ENCODE measurements around the gene SLC12A7.

SLC12A7 gene

GRCh38 chr5:1156754-1157460, 45.0 kb upstream of the SLC12A7 start:
- Histone ChIP-seq H3K27me3 (replicated peaks in 2 of 5; ENCODE audit: control insufficient read depth in 4 of 5, insufficient read depth in 5 of 5, low read length in 4 of 5) (peaks cover 0 to 86% (median 19%) of the 10 kb centered on the region in 5 experiments), H3K36me3 (ENCODE audit: control insufficient read depth in 4 of 4, insufficient read depth in 4 of 4, low read length in 3 of 4) (no peaks in the 10 kb centered on the region), H3K9me3 (ENCODE audit: control extremely low read depth in 1 of 5, control insufficient read depth in 4 of 5, insufficient read depth in 2 of 5, low read depth in 1 of 5, low read length in 4 of 5) (peaks cover 0 to 7% (median 0%) of the 10 kb centered on the region in 5 experiments), H3K4me3 (ENCODE audit: control insufficient read depth in 1 of 7, extremely low read depth in 1 of 7, insufficient read depth in 4 of 7, low read depth in 2 of 7, low read length in 6 of 7) (no peak overlapping the region), H3K4me1 (ENCODE audit: control extremely low read depth in 1 of 4, control insufficient read depth in 4 of 4, insufficient read depth in 4 of 4, low read length in 3 of 4) (peaks cover 0 to 4% (median 0%) of the 10 kb centered on the region in 4 experiments), H3K27ac (ENCODE audit: insufficient read depth in 1 of 2, low read depth in 1 of 2, low read length in 2 of 2, poor library complexity in 1 of 2, severe bottlenecking in 2 of 2) (no peak overlapping the region)
- 96% methylated on average over 11 of the region's 11 CpGs for WGBS (ENCODE audit: insufficient coverage)
- ChIA-PET CTCF (interaction anchor here (0.6 to 0.7 kb wide), 2 partner anchors 11 to 490 kb away, joined by 3 read pairs; no protein-coding TSS in a partner anchor), POLR2A (no interaction called here)
- no peak for DNase-seq

- ChIA-PET POLR2A (no interaction called here), CTCF (interaction anchor here (0.6 kb wide), 1 partner anchor 489 kb away, joined by 3 read pairs; no protein-coding TSS in a partner anchor)
- no peak overlapping the region for H3K27ac ChIP-seq (ENCODE audit: insufficient read depth in 1 of 2, low read depth in 1 of 2, low read length in 2 of 2, poor library complexity in 1 of 2, severe bottlenecking in 2 of 2)
- peaks cover 0 to 7% (median 0%) of the 10 kb centered on the region in 5 experiments for H3K9me3 ChIP-seq (ENCODE audit: control extremely low read depth in 1 of 5, control insufficient read depth in 4 of 5, insufficient read depth in 2 of 5, low read depth in 1 of 5, low read length in 4 of 5)
- H3K4me3 ChIP-seq (ENCODE audit: control insufficient read depth in 1 of 7, extremely low read depth in 1 of 7, insufficient read depth in 4 of 7, low read depth in 2 of 7, low read length in 6 of 7) = peak overlapping the region in 2 of 7 experiments; percentile 4 to 26
- H3K36me3 ChIP-seq (ENCODE audit: control insufficient read depth in 4 of 4, insufficient read depth in 4 of 4, low read length in 3 of 4) = no peaks in the 10 kb centered on the region
- peaks cover 0 to 4% (median 0%) of the 10 kb centered on the region in 4 experiments for H3K4me1 ChIP-seq (ENCODE audit: control extremely low read depth in 1 of 4, control insufficient read depth in 4 of 4, insufficient read depth in 4 of 4, low read length in 3 of 4)
- peaks cover 0 to 85% (median 19%) of the 10 kb centered on the region in 5 experiments for H3K27me3 ChIP-seq (replicated peaks in 2 of 5; ENCODE audit: control insufficient read depth in 4 of 5, insufficient read depth in 5 of 5, low read length in 4 of 5)
- 18% methylated on average over 32 of the region's 51 CpGs for WGBS (ENCODE audit: insufficient coverage)
- no peak for DNase-seq
Measured at GRCh38 chr5:1156033-1156753, 44.3 kb upstream of the SLC12A7 start.

GRCh38 chr5:1155191-1156032, 43.5 kb upstream of the SLC12A7 start:
- CTCF ChIA-PET = interaction anchor here (8.0 kb wide), 1 partner anchor 16 kb away, joined by 48 read pairs; no protein-coding TSS in a partner anchor
- Histone ChIP-seq H3K27ac (ENCODE audit: insufficient read depth in 1 of 2, low read depth in 1 of 2, low read length in 2 of 2, poor library complexity in 1 of 2, severe bottlenecking in 2 of 2) (no peak overlapping the region), H3K9me3 (ENCODE audit: control extremely low read depth in 1 of 5, control insufficient read depth in 4 of 5, insufficient read depth in 2 of 5, low read depth in 1 of 5, low read length in 4 of 5) (peaks cover 0 to 7% (median 0%) of the 10 kb centered on the region in 5 experiments), H3K36me3 (ENCODE audit: control insufficient read depth in 4 of 4, insufficient read depth in 4 of 4, low read length in 3 of 4) (no peaks in the 10 kb centered on the region), H3K4me1 (ENCODE audit: control extremely low read depth in 1 of 4, control insufficient read depth in 4 of 4, insufficient read depth in 4 of 4, low read length in 3 of 4) (peaks cover 0 to 4% (median 0%) of the 10 kb centered on the region in 4 experiments), H3K4me3 (ENCODE audit: control insufficient read depth in 1 of 7, extremely low read depth in 1 of 7, insufficient read depth in 4 of 7, low read depth in 2 of 7, low read length in 6 of 7) (peak overlapping the region in 2 of 7 experiments; percentile 4 to 26), H3K27me3 (replicated peaks in 2 of 5; ENCODE audit: control insufficient read depth in 4 of 5, insufficient read depth in 5 of 5, low read length in 4 of 5) (peaks cover 0 to 91% (median 22%) of the 10 kb centered on the region in 5 experiments)
- WGBS (ENCODE audit: insufficient coverage) = 2% methylated on average over 60 of the region's 98 CpGs
- no peak for DNase-seq
- POLR2A ChIA-PET = no interaction called here

GRCh38 chr5:1153428-1153827, 41.6 kb upstream of the SLC12A7 start:
- ChIA-PET POLR2A (no interaction called here), CTCF (interaction anchor here (0.8 to 8.0 kb wide), 5 partner anchors 10 to 21 kb away, joined by 3 to 48 read pairs (median 3); no protein-coding TSS in a partner anchor)
- peaks cover 0 to 7% (median 0%) of the 10 kb centered on the region in 5 experiments for H3K9me3 ChIP-seq (ENCODE audit: control extremely low read depth in 1 of 5, control insufficient read depth in 4 of 5, insufficient read depth in 2 of 5, low read depth in 1 of 5, low read length in 4 of 5)
- H3K36me3 ChIP-seq (ENCODE audit: control insufficient read depth in 4 of 4, insufficient read depth in 4 of 4, low read length in 3 of 4) = no peaks in the 10 kb centered on the region
- 64% methylated on average over 11 of the region's 12 CpGs for WGBS (ENCODE audit: insufficient coverage)
- no peak overlapping the region for H3K4me3 ChIP-seq (ENCODE audit: control insufficient read depth in 1 of 7, extremely low read depth in 1 of 7, insufficient read depth in 4 of 7, low read depth in 2 of 7, low read length in 6 of 7)
- peaks cover 0 to 4% (median 0%) of the 10 kb centered on the region in 4 experiments for H3K4me1 ChIP-seq (ENCODE audit: control extremely low read depth in 1 of 4, control insufficient read depth in 4 of 4, insufficient read depth in 4 of 4, low read length in 3 of 4)
- no peak overlapping the region for H3K27ac ChIP-seq (ENCODE audit: insufficient read depth in 1 of 2, low read depth in 1 of 2, low read length in 2 of 2, poor library complexity in 1 of 2, severe bottlenecking in 2 of 2)
- no peak for DNase-seq
- peaks cover 0 to 72% (median 25%) of the 10 kb centered on the region in 5 experiments for H3K27me3 ChIP-seq (replicated peaks in 2 of 5; ENCODE audit: control insufficient read depth in 4 of 5, insufficient read depth in 5 of 5, low read length in 4 of 5)

GRCh38 chr5:1152771-1153282, 41.0 kb upstream of the SLC12A7 start:
- peaks cover 0 to 67% (median 25%) of the 10 kb centered on the region in 5 experiments for H3K27me3 ChIP-seq (replicated peaks in 2 of 5; ENCODE audit: control insufficient read depth in 4 of 5, insufficient read depth in 5 of 5, low read length in 4 of 5)
- peaks cover 0 to 4% (median 0%) of the 10 kb centered on the region in 4 experiments for H3K4me1 ChIP-seq (ENCODE audit: control extremely low read depth in 1 of 4, control insufficient read depth in 4 of 4, insufficient read depth in 4 of 4, low read length in 3 of 4)
- WGBS (ENCODE audit: insufficient coverage) = 84% methylated on average over 3 of the region's 15 CpGs
- H3K36me3 ChIP-seq (ENCODE audit: control insufficient read depth in 4 of 4, insufficient read depth in 4 of 4, low read length in 3 of 4) = no peaks in the 10 kb centered on the region
- H3K27ac ChIP-seq (ENCODE audit: insufficient read depth in 1 of 2, low read depth in 1 of 2, low read length in 2 of 2, poor library complexity in 1 of 2, severe bottlenecking in 2 of 2) = no peak overlapping the region
- ChIA-PET POLR2A (no interaction called here), CTCF (interaction anchor here (0.8 to 8.0 kb wide), 5 partner anchors 10 to 22 kb away, joined by 3 to 48 read pairs (median 3); no protein-coding TSS in a partner anchor)
- H3K9me3 ChIP-seq (ENCODE audit: control extremely low read depth in 1 of 5, control insufficient read depth in 4 of 5, insufficient read depth in 2 of 5, low read depth in 1 of 5, low read length in 4 of 5) = peaks cover 0 to 7% (median 0%) of the 10 kb centered on the region in 5 experiments
- DNase-seq = no peak
- no peak overlapping the region for H3K4me3 ChIP-seq (ENCODE audit: control insufficient read depth in 1 of 7, extremely low read depth in 1 of 7, insufficient read depth in 4 of 7, low read depth in 2 of 7, low read length in 6 of 7)

GRCh38 chr5:1152156-1152555, 40.3 kb upstream of the SLC12A7 start:
- peaks cover 0 to 4% (median 0%) of the 10 kb centered on the region in 4 experiments for H3K4me1 ChIP-seq (ENCODE audit: control extremely low read depth in 1 of 4, control insufficient read depth in 4 of 4, insufficient read depth in 4 of 4, low read length in 3 of 4)
- ChIA-PET POLR2A (no interaction called here), CTCF (interaction anchor here (1.3 to 8.0 kb wide), 3 partner anchors 13 to 22 kb away, joined by 5 to 48 read pairs (median 9); no protein-coding TSS in a partner anchor)
- H3K4me3 ChIP-seq (ENCODE audit: control insufficient read depth in 1 of 7, extremely low read depth in 1 of 7, insufficient read depth in 4 of 7, low read depth in 2 of 7, low read length in 6 of 7) = no peak overlapping the region
- WGBS (ENCODE audit: insufficient coverage) = 62% methylated on average over 8 of the region's 10 CpGs
- no peak overlapping the region for H3K27ac ChIP-seq (ENCODE audit: insufficient read depth in 1 of 2, low read depth in 1 of 2, low read length in 2 of 2, poor library complexity in 1 of 2, severe bottlenecking in 2 of 2)
- H3K9me3 ChIP-seq (ENCODE audit: control extremely low read depth in 1 of 5, control insufficient read depth in 4 of 5, insufficient read depth in 2 of 5, low read depth in 1 of 5, low read length in 4 of 5) = peaks cover 0 to 7% (median 0%) of the 10 kb centered on the region in 5 experiments
- no peak for DNase-seq
- H3K27me3 ChIP-seq (replicated peaks in 2 of 5; ENCODE audit: control insufficient read depth in 4 of 5, insufficient read depth in 5 of 5, low read length in 4 of 5) = peaks cover 0 to 60% (median 25%) of the 10 kb centered on the region in 5 experiments
- no peaks in the 10 kb centered on the region for H3K36me3 ChIP-seq (ENCODE audit: control insufficient read depth in 4 of 4, insufficient read depth in 4 of 4, low read length in 3 of 4)
